Osteoblast (primary cell): ENCODE results near the gene KCND2. TPM values are rescaled to one million over a fixed set of nuclear protein-coding genes. Genes with fewer than 3 reads are reported as not detected.

Experiments used
- DNase-seq: peaks from one replicate; pipeline ENCODE4 v3.0.0; 2011; ENCODE audit warnings: low spot score, mixed read lengths; ENCODE audit not compliant: insufficient read length; ENCODE audit errors: missing footprints
- H2AFZ ChIP-seq: 2 replicates; pipeline ENCODE4 v1.6.0; 2011; ENCODE audit warnings: mild to moderate bottlenecking, low read length
- H3K27ac ChIP-seq: 2 replicates; pipeline ENCODE4 v1.5.1; 2011; ENCODE audit warnings: mild to moderate bottlenecking, low read depth, low read length, moderate library complexity
- H3K27me3 ChIP-seq: 2 replicates; pipeline ENCODE4 v1.6.0; 2012; ENCODE audit warnings: mild to moderate bottlenecking, control low read depth, inconsistent platforms, low read length, moderate library complexity; ENCODE audit not compliant: insufficient read depth
- H3K36me3 ChIP-seq: 2 replicates; pipeline ENCODE4 v1.5.1; 2011; ENCODE audit warnings: mild to moderate bottlenecking, low read length, control low read depth, moderate library complexity; ENCODE audit not compliant: insufficient read depth
- H3K4me1 ChIP-seq: 2 replicates; pipeline ENCODE4 v1.5.1; 2011; ENCODE audit warnings: mild to moderate bottlenecking, low read length, control low read depth, moderate library complexity; ENCODE audit not compliant: insufficient read depth
- H3K4me2 ChIP-seq: 2 replicates; pipeline ENCODE4 v1.6.0; 2011; ENCODE audit warnings: mild to moderate bottlenecking, low read length; ENCODE audit not compliant: insufficient read depth
- H3K4me3 ChIP-seq: fragments of 200-600 bp; sonication (generic); 3 replicates; pipeline ENCODE4 v1.5.1; 2012; ENCODE audit warnings: mild to moderate bottlenecking, low read length, inconsistent platforms; ENCODE audit not compliant: insufficient read depth
- H3K79me2 ChIP-seq: 2 replicates; pipeline ENCODE4 v1.6.0; 2012; ENCODE audit warnings: mild to moderate bottlenecking, low read length, control low read depth, inconsistent platforms; ENCODE audit not compliant: insufficient read depth
- H3K9me3 ChIP-seq: 2 replicates; pipeline ENCODE4 v1.5.1; 2011; ENCODE audit warnings: low read depth, low read length, control low read depth
- H4K20me1 ChIP-seq: 2 replicates; pipeline ENCODE4 v1.6.0; 2012; ENCODE audit warnings: mild to moderate bottlenecking, low read length, control low read depth; ENCODE audit not compliant: insufficient read depth
- total RNA-seq: library from RNA; depleted of rRNA; stranded (reverse); fragments of >200 nt; gene quantifications from 2 replicates; pipeline ENCODE4 v1.2.3, GENCODE V29; 2012
- TF ChIP-seq, protein P1 (sequence below): IDR thresholded peaks from 2 replicates; pipeline ENCODE4 v1.5.1; 2011; ENCODE audit warnings: mild to moderate bottlenecking, low read depth, low read length, moderate library complexity; ENCODE audit errors: extremely low read depth

Gene KCND2
- total RNA-seq, 1 donor, result 6.5 TPM

DNA sequence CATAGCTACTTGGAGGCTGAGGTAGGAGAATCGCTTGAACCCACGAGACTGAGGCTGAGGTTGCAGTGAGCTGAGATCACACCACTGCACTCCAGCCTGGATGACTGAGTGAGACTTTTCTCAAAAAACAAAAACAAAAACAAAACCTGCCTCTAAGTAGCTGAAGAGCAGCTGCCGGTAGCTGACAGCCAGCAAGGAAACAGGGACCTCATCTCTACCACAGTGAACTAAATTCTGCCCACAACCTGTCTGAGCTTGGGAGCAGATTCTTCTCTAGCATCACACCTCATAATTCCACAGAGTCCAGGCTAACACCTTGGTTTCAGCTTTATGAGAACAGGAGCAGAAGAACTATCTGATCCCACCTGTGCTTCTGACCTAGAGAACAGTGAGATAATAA lies 246.2 kb downstream of the KCND2 start:
- no peaks in the 10 kb centered on the region for H3K36me3 ChIP-seq
- H3K4me2 ChIP-seq, result no peak overlapping the region
- no peak overlapping the region for H3K4me3 ChIP-seq
- TF ChIP-seq, protein P1, sequence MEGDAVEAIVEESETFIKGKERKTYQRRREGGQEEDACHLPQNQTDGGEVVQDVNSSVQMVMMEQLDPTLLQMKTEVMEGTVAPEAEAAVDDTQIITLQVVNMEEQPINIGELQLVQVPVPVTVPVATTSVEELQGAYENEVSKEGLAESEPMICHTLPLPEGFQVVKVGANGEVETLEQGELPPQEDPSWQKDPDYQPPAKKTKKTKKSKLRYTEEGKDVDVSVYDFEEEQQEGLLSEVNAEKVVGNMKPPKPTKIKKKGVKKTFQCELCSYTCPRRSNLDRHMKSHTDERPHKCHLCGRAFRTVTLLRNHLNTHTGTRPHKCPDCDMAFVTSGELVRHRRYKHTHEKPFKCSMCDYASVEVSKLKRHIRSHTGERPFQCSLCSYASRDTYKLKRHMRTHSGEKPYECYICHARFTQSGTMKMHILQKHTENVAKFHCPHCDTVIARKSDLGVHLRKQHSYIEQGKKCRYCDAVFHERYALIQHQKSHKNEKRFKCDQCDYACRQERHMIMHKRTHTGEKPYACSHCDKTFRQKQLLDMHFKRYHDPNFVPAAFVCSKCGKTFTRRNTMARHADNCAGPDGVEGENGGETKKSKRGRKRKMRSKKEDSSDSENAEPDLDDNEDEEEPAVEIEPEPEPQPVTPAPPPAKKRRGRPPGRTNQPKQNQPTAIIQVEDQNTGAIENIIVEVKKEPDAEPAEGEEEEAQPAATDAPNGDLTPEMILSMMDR, result no peak
- no peak overlapping the region for H3K27ac ChIP-seq
- H2AFZ ChIP-seq, result no peak overlapping the region
- H4K20me1 ChIP-seq, result no peaks in the 10 kb centered on the region
- no peaks in the 10 kb centered on the region for H3K9me3 ChIP-seq
- no peak for DNase-seq
- no peaks in the 10 kb centered on the region for H3K27me3 ChIP-seq
- no peaks in the 10 kb centered on the region for H3K4me1 ChIP-seq
- H3K79me2 ChIP-seq, result no peaks in the 10 kb centered on the region

DNA sequence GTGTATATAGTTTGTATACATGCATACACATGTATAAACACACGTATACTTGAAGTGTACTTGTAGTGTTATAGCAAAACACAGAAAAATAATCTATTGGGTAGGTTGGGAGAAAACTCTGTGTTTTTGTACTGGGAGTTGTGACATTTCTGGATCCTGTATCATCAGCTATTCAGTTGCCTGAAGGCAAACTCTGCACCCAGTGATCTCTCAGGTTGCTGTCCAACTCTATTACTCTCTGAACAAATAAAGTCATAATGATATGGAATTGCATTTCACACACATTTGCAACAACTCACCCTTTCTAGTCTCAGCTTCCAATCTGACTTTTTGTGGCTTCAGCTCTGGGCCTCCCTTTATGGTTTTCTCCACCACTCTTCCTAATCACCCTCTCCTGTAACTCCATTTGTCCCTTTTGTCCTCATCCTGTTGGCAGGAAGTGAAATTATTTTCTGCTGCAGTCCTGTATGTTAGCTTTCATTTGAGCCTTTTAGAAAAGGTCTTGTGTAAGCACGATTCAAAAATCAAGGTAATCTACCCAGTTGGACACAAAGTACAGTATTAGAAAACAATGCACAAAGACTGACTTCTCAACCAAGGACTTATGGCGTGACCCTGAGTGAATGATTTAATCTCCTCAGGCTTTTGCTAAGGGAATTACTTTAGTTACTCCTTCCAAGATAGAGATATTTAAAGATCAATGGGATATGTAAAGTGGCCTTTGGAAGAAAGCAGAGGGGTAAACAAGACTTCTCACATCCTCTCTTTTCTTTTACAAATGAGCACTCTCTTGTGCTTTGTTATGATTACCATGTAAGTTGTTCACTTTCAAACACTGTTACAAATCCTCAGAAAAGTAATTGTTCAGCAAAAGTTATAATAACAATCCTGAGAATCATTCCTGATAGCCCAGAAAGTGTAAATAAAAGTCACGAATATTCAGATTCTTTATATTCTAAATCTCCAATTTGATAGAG lies 249.1 kb downstream of the KCND2 start:
- H4K20me1 ChIP-seq, result no peaks in the 10 kb centered on the region

DNA sequence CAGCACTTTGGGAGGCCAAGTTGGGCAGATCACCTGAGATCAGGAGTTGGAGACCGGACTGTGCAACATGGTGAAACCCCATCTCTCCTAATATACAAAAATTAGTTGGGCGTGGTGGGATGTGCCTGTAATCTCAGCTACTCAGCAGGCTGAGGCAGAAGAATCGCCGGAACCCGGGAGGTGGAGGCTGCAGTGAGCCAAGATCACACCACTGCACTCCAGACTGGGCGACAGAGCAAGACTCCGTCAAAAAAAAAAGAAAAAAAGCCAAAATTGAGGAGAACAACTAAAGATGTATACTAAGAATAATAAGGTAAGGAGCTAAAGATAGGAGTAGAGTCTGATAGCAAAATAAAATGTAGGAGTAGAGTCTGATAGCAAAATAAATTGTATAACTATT lies 251.0 kb downstream of the KCND2 start:
- H3K4me1 ChIP-seq, result no peaks in the 10 kb centered on the region
- no peak overlapping the region for H3K4me2 ChIP-seq
- H3K9me3 ChIP-seq, result no peaks in the 10 kb centered on the region
- no peaks in the 10 kb centered on the region for H3K36me3 ChIP-seq
- no peak overlapping the region for H3K27ac ChIP-seq
- TF ChIP-seq, protein P1, result no peak
- H4K20me1 ChIP-seq, result no peaks in the 10 kb centered on the region
- no peak overlapping the region for H2AFZ ChIP-seq
- H3K79me2 ChIP-seq, result no peaks in the 10 kb centered on the region
- no peaks in the 10 kb centered on the region for H3K27me3 ChIP-seq
- no peak for DNase-seq
- H3K4me3 ChIP-seq, result no peak overlapping the region

More for the DNA sequence above, 249.1 kb downstream of the KCND2 start:
- Histone ChIP-seq H3K79me2 (no peaks in the 10 kb centered on the region), H2AFZ (no peak overlapping the region), H3K4me3 (no peak overlapping the region), H3K36me3 (no peaks in the 10 kb centered on the region), H3K4me1 (no peaks in the 10 kb centered on the region), H3K4me2 (no peak overlapping the region), H3K27ac (no peak overlapping the region), H3K27me3 (no peaks in the 10 kb centered on the region), H3K9me3 (no peaks in the 10 kb centered on the region)
- TF ChIP-seq, protein P1, result no peak
- DNase-seq, result no peak

DNA sequence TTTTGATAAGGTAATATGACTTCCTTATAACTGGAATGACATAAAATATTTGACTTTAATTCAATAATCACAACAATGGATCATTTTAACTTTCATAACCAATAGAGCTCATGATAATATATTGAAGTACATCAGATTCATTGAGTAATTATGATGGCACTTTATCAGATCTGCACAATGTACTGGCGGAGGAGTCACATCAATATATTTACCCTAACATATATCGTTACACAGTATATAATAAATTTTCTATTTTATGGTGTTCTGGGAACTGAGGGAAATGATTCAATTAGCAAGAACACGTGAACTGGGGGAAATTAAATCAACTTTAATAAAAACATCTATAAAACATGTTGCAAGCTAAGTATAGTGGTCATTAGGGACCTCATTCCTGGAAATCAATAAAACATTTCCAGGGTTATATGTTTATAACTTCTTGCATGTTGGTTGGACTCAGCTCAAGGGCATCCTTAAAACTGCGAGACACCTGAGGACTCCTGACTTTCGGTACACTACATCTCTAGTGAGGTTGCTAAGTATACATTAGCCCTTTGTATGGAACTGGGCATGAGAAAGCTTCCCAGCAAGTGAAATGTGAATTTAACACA lies 254.0 kb downstream of the KCND2 start:
- H3K9me3 ChIP-seq, result no peaks in the 10 kb centered on the region
- no peaks in the 10 kb centered on the region for H3K79me2 ChIP-seq
- no peak overlapping the region for H3K4me2 ChIP-seq
- no peaks in the 10 kb centered on the region for H3K36me3 ChIP-seq
- TF ChIP-seq, protein P1, result no peak
- no peak overlapping the region for H3K4me3 ChIP-seq
- H2AFZ ChIP-seq, result no peak overlapping the region
- H4K20me1 ChIP-seq, result no peaks in the 10 kb centered on the region
- no peaks in the 10 kb centered on the region for H3K4me1 ChIP-seq
- H3K27ac ChIP-seq, result no peak overlapping the region
- DNase-seq, result no peak
- H3K27me3 ChIP-seq, result no peaks in the 10 kb centered on the region
